ENCODE results near the gene KCNV2. TPM values are rescaled to one million over a fixed set of nuclear protein-coding genes. Genes with fewer than 3 reads are reported as not detected.

KCNV2 gene
- total RNA-seq, 2 experiments from 2014 or later, result not detected

DNA sequence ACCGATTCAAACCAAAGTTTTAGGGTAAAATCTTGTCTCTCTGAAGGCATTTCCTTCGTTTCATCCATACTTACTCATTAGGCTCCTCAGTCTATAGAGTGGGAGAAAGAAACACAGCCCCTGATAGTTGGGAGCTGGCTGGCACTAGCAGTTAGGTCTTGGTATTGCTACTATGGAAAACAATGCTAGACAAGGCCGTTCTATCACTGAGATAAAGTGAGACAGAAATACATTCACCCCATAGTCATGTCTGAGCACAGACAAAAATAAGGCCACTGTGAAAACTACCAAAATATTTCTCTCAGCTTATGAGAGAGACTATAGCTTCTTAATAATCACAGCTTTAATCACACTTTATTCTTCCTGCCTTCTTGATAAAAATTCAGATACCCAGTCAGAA, 28.7 kb upstream of the KCNV2 start:
- Histone ChIP-seq H3K4me1 (ENCODE audit: insufficient read depth, low read length, poor library complexity, severe bottlenecking) (no peaks in the 10 kb centered on the region), H2AFZ (ENCODE audit: low read length) (no peak overlapping the region), H3K79me2 (ENCODE audit: insufficient read depth, low read depth, low read length) (no peaks in the 10 kb centered on the region), H3K27ac (ENCODE audit: low read depth, low read length, poor library complexity, severe bottlenecking) (no peak overlapping the region), H3K4me3 (ENCODE audit: low read depth, low read length, poor library complexity, severe bottlenecking) (no peak overlapping the region), H3K4me2 (ENCODE audit: low read length) (no peak overlapping the region), H3K36me3 (ENCODE audit: insufficient read depth, low read length) (no peaks in the 10 kb centered on the region), H3K9me2 (ENCODE audit: insufficient read depth, low read length) (no peaks in the 10 kb centered on the region), H4K20me1 (ENCODE audit: insufficient read depth, low read length) (no peaks in the 10 kb centered on the region), H3K9me3 (ENCODE audit: low read length) (no peaks in the 10 kb centered on the region)
- ChIA-PET CTCF (ENCODE audit: unreplicated experiment) (no interaction called here), POLR2A (no interaction called here)
- no TSS peak for BruUV-seq (replicated peaks)
- no peak for TF ChIP-seq EZH2phosphoT487 (IDR thresholded peaks at IDR 0.05; ENCODE audit: borderline replicate concordance, low read depth, low read length)
- no peak for TF ChIP-seq CTCF (conservative IDR thresholded peaks at IDR 0.05; ENCODE audit: low read length)
- intact Hi-C loops (cut with micrococcal nuclease; ENCODE audit: unreplicated experiment), result no loop called here
- DNase-seq (ENCODE audit: low spot score), result no peak

DNA sequence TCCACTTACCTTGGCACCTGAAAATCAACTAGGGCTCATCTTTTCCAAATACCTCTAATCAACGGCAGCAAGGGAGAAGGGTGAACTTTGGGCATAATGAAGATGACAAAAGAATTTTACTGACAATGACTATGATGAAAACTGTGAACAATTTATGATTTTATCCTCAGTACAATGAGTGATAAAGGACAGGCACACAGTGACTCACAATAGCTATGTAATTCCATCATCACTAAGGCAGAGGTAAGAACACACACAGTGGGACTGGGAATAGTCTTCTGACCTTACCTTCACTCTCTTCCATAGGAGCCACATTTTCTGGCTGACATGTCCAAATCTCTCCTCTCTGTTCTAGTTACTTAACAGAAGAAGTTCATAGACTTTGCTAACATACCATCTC, 26.1 kb upstream of the KCNV2 start:
- intact Hi-C loops (cut with micrococcal nuclease; ENCODE audit: unreplicated experiment), result no loop called here
- DNase-seq (ENCODE audit: low spot score), result no peak
- no TSS peak for BruUV-seq (replicated peaks)
- Histone ChIP-seq H3K4me2 (ENCODE audit: low read length) (no peak overlapping the region), H3K79me2 (ENCODE audit: insufficient read depth, low read depth, low read length) (no peaks in the 10 kb centered on the region), H3K27ac (ENCODE audit: low read depth, low read length, poor library complexity, severe bottlenecking) (no peak overlapping the region), H3K9me2 (ENCODE audit: insufficient read depth, low read length) (no peaks in the 10 kb centered on the region), H3K9me3 (ENCODE audit: low read length) (no peaks in the 10 kb centered on the region), H4K20me1 (ENCODE audit: insufficient read depth, low read length) (no peaks in the 10 kb centered on the region), H3K4me3 (ENCODE audit: low read depth, low read length, poor library complexity, severe bottlenecking) (no peak overlapping the region), H3K4me1 (ENCODE audit: insufficient read depth, low read length, poor library complexity, severe bottlenecking) (no peaks in the 10 kb centered on the region), H2AFZ (ENCODE audit: low read length) (no peak overlapping the region), H3K36me3 (ENCODE audit: insufficient read depth, low read length) (no peaks in the 10 kb centered on the region)
- CTCF ChIA-PET (ENCODE audit: unreplicated experiment), result no interaction called here
- POLR2A ChIA-PET, result no interaction called here
- TF ChIP-seq CTCF (conservative IDR thresholded peaks at IDR 0.05; ENCODE audit: low read length) (no peak), EZH2phosphoT487 (IDR thresholded peaks at IDR 0.05; ENCODE audit: borderline replicate concordance, low read depth, low read length) (no peak)

DNA sequence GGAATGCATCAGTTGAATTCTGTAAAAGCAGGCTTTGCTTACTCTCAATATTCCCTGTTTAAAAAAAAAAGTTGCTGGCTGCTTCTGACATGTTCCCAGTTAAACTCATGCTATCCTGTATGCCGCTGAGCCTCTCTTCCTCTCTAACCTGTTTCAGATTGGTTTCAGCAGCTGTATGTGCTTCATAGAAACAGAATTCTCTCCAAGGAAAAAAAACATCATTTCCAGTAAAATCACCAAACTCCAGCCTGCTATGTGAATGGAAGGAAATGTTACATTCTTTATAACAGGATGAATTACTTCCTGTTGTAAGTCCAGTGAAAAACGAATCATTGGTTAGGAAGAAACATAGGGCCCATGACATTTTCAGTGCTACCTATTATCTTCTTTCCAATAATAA, 25.7 kb upstream of the KCNV2 start:
- intact Hi-C loops (cut with micrococcal nuclease; ENCODE audit: unreplicated experiment), result no loop called here
- DNase-seq (ENCODE audit: low spot score), result no peak
- no peaks in the 10 kb centered on the region for H3K9me3 ChIP-seq (ENCODE audit: low read length)
- TF ChIP-seq EZH2phosphoT487 (IDR thresholded peaks at IDR 0.05; ENCODE audit: borderline replicate concordance, low read depth, low read length) (no peak), CTCF (conservative IDR thresholded peaks at IDR 0.05; ENCODE audit: low read length) (no peak)
- no peak overlapping the region for H3K27ac ChIP-seq (ENCODE audit: low read depth, low read length, poor library complexity, severe bottlenecking)
- H3K4me1 ChIP-seq (ENCODE audit: insufficient read depth, low read length, poor library complexity, severe bottlenecking), result no peaks in the 10 kb centered on the region
- H4K20me1 ChIP-seq (ENCODE audit: insufficient read depth, low read length), result no peaks in the 10 kb centered on the region
- no peaks in the 10 kb centered on the region for H3K79me2 ChIP-seq (ENCODE audit: insufficient read depth, low read depth, low read length)
- H3K4me2 ChIP-seq (ENCODE audit: low read length), result no peak overlapping the region
- H3K9me2 ChIP-seq (ENCODE audit: insufficient read depth, low read length), result no peaks in the 10 kb centered on the region
- no peaks in the 10 kb centered on the region for H3K36me3 ChIP-seq (ENCODE audit: insufficient read depth, low read length)
- H3K4me3 ChIP-seq (ENCODE audit: low read depth, low read length, poor library complexity, severe bottlenecking), result no peak overlapping the region
- CTCF ChIA-PET (ENCODE audit: unreplicated experiment), result no interaction called here
- H2AFZ ChIP-seq (ENCODE audit: low read length), result no peak overlapping the region
- no TSS peak for BruUV-seq (replicated peaks)
- POLR2A ChIA-PET, result no interaction called here
